HepG2 (cell line): ENCODE results near the gene ACSL6. TPM values are rescaled to one million over a fixed set of nuclear protein-coding genes. Genes with fewer than 3 reads are reported as not detected.

Source experiments
- DNMT1 ChIP-seq: sonication (generic); formaldehyde crosslinking; IDR thresholded peaks from 2 replicates; pipeline ENCODE4 v1.5.1; 2020; ENCODE audit warnings: mild to moderate bottlenecking, missing genetic modification reagents
- ELF4 ChIP-seq: sonication (generic); formaldehyde crosslinking; IDR thresholded peaks from 2 replicates; pipeline ENCODE4 v1.5.0; 2020; ENCODE audit warnings: missing genetic modification reagents, mild to moderate bottlenecking, moderate library complexity, borderline replicate concordance
- FOXA3 ChIP-seq: IDR thresholded peaks from 2 replicates; pipeline ENCODE4 v1.6.1; 2016; ENCODE audit warnings: missing genetic modification reagents, missing compliant biosample characterization
- GATAD1 ChIP-seq: IDR thresholded peaks from 2 replicates; pipeline ENCODE4 v1.6.1; 2016; ENCODE audit warnings: missing genetic modification reagents, missing compliant biosample characterization
- HIC2 ChIP-seq: sonication (generic); formaldehyde crosslinking; IDR thresholded peaks from 2 replicates; pipeline ENCODE4 v1.9.0; 2022; ENCODE audit warnings: low read depth, missing genetic modification reagents
- HNF4A ChIP-seq: sonication (generic); formaldehyde crosslinking; IDR thresholded peaks from 2 replicates; pipeline ENCODE4 v1.4.0; 2020; ENCODE audit warnings: missing genetic modification reagents
- KAT7 ChIP-seq: IDR thresholded peaks from 2 replicates; pipeline ENCODE4 v1.6.1; 2018; ENCODE audit warnings: borderline replicate concordance, missing compliant biosample characterization
- NRL ChIP-seq: sonication (generic); formaldehyde crosslinking; IDR thresholded peaks from 2 replicates; pipeline ENCODE4 v1.5.0; 2020; ENCODE audit warnings: missing genetic modification reagents, mild to moderate bottlenecking, moderate library complexity, borderline replicate concordance
- PATZ1 ChIP-seq: sonication (generic); formaldehyde crosslinking; IDR thresholded peaks from 2 replicates; pipeline ENCODE4 v1.4.0; 2020; ENCODE audit warnings: missing genetic modification reagents
- POLR2AphosphoS5 ChIP-seq: IDR thresholded peaks from 2 replicates; pipeline ENCODE4 v1.6.1; 2012; ENCODE audit warnings: low read depth, low read length
- RBM39 ChIP-seq: fragments of 200-400 bp; formaldehyde crosslinking; IDR thresholded peaks from one replicate; pipeline ENCODE4 v1.6.1; 2018; ENCODE audit warnings: antibody characterized with exemption, mild to moderate bottlenecking, low read depth, low read length; ENCODE audit not compliant: poor library complexity, severe bottlenecking
- SIN3B ChIP-seq: fragments of 150-350 bp; IDR thresholded peaks from 2 replicates; pipeline ENCODE4 v1.6.1; 2014; ENCODE audit warnings: low read length
- SMC3 ChIP-seq: IDR thresholded peaks from 2 replicates; pipeline ENCODE4 v1.6.1; 2011; ENCODE audit warnings: low read length, improper control_type of control experiment
- SMYD3 ChIP-seq: sonication (generic); formaldehyde crosslinking; IDR thresholded peaks from 2 replicates; pipeline ENCODE4 v1.8.1; 2023; ENCODE audit warnings: mild to moderate bottlenecking, missing genetic modification reagents
- TCF7L2 ChIP-seq: IDR thresholded peaks from 2 replicates; pipeline ENCODE4 v1.6.1; 2011; ENCODE audit warnings: mild to moderate bottlenecking, low read depth, low read length, moderate library complexity
- ZBTB3 ChIP-seq: sonication (generic); formaldehyde crosslinking; IDR thresholded peaks from 2 replicates; pipeline ENCODE4 v1.4.0; 2020; ENCODE audit warnings: low read depth, mild to moderate bottlenecking, moderate library complexity, missing genetic modification reagents, borderline replicate concordance
- ZBTB4 ChIP-seq: sonication (generic); formaldehyde crosslinking; IDR thresholded peaks from 2 replicates; pipeline ENCODE4 v1.4.0; 2020; ENCODE audit warnings: missing genetic modification reagents, mild to moderate bottlenecking, borderline replicate concordance
- ZNF18 ChIP-seq: sonication (generic); formaldehyde crosslinking; IDR thresholded peaks from 2 replicates; pipeline ENCODE4 v1.8.0; 2022; ENCODE audit warnings: mild to moderate bottlenecking, missing genetic modification reagents; ENCODE audit not compliant: insufficient replicate concordance
- ZNF564 ChIP-seq: sonication (generic); formaldehyde crosslinking; IDR thresholded peaks from 2 replicates; pipeline ENCODE4 v1.8.1; 2023; ENCODE audit warnings: mild to moderate bottlenecking, missing genetic modification reagents
- ZNF703 ChIP-seq: sonication (generic); formaldehyde crosslinking; IDR thresholded peaks from 2 replicates; pipeline ENCODE4 v1.5.1; 2020; ENCODE audit warnings: missing genetic modification reagents, mild to moderate bottlenecking, moderate library complexity, borderline replicate concordance
- polyA plus RNA-seq, 8 experiments: library from polyadenylated mRNA; depleted of rRNA in 3 of 8; stranded (reverse) in 7 of 8; unstranded in 1 of 8; fragments of >200 nt; fragmentation: Illumina TruSeq in 4 of 8; extraction: Trizol in 4 of 8; gene quantifications; 2 replicates each; pipeline versions ENCODE4 v1.2.1 to v1.2.3, GENCODE V29; 2011 to 2016; ENCODE audit warnings: low read depth in 4 of 8, missing spikeins in 1 of 8, mixed read lengths in 1 of 8; ENCODE audit not compliant: insufficient read depth in 1 of 8
- total RNA-seq, 5 experiments: library from RNA; depleted of rRNA; stranded (reverse); fragments of >200 nt; fragmentation: Illumina TruSeq; extraction: Trizol; gene quantifications; 2 replicates each; pipeline ENCODE4 v1.2.3, GENCODE V29; 2016; ENCODE audit warnings: low read depth in 1 of 5

The ACSL6 gene
- total and polyA plus RNA-seq, 2 of the 13 experiments (the other 11 are each of a cell fraction or from before 2014, with no cell fraction given), result 3.7 to 3.8 TPM

GRCh38 chr5:132012371-132013005 lies 1.0 kb upstream of the ACSL6 start (continued):
- no peak for TF ChIP-seq TCF7L2
- TF ChIP-seq ZNF564 (CRISPR knock-in tag), result no peak
- TF ChIP-seq SIN3B, result no peak
- TF ChIP-seq KAT7 (CRISPR knock-in tag), result no peak
- TF ChIP-seq HIC2 (CRISPR knock-in tag), result no peak
- TF ChIP-seq HNF4A, result no peak
- TF ChIP-seq SMYD3 (CRISPR knock-in tag), result no peak
- TF ChIP-seq NRL (CRISPR knock-in tag), result no peak; the same call in 1 of the 2 replicates
- no peak for TF ChIP-seq FOXA3 (CRISPR knock-in tag)
- peak; percentile 67 for TF ChIP-seq GATAD1
- no peak for TF ChIP-seq RBM39
- TF ChIP-seq SMC3, result no peak
- no peak for TF ChIP-seq ZBTB4 (CRISPR knock-in tag)
- TF ChIP-seq ZNF703 (CRISPR knock-in tag), result no peak
- TF ChIP-seq ZNF18 (CRISPR knock-in tag), result no peak
- no peak for TF ChIP-seq POLR2AphosphoS5
- TF ChIP-seq ELF4 (CRISPR knock-in tag), result no peak
- TF ChIP-seq PATZ1, result peak; percentile 59
- no peak for TF ChIP-seq ZBTB3 (CRISPR knock-in tag)
- TF ChIP-seq DNMT1 (CRISPR knock-in tag), result no peak
